Adrenal gland (tissue), 5 donors: ENCODE results near the gene POLE3.

Experiments
- CTCF ChIP-seq, 6 experiments: fragments of 450-650 bp in 4 of 6; fragments of 200-600 bp in 2 of 6; sonication (generic) in 1 of 6; IDR thresholded peaks; 1 replicate in 5 of 6; 2 replicates in 1 of 6; pipeline versions ENCODE4 v1.5.1 to v1.8.0; 2016 to 2021; ENCODE audit warnings: antibody characterized with exemption in 6 of 6, mild to moderate bottlenecking in 2 of 6, moderate library complexity in 1 of 6
- POLR2A ChIP-seq, 2 donors: fragments of 450-650 bp; IDR thresholded peaks; one replicate each; pipeline ENCODE4 v1.6.1; 2017; ENCODE audit warnings: antibody characterized with exemption in 2 of 2, mild to moderate bottlenecking in 2 of 2, moderate library complexity in 1 of 2
- donor health status: DM: no; HTN: no; CAD: no.

GRCh38 chr9:113397203-113397631 is 13.3 kb downstream of the POLE3 start:
- TF ChIP-seq POLR2A (IDR thresholded peaks at IDR 0.05) = no peak
- TF ChIP-seq CTCF (IDR thresholded peaks at IDR 0.05) = no peak
